ENCODE measurements around the gene TMEM150B. TPM values are rescaled to one million over a fixed set of nuclear protein-coding genes. Genes with fewer than 3 reads are reported as not detected.

Gene TMEM150B
- total and polyA plus RNA-seq, 9 of the 15 experiments (the other 6 are each of a cell fraction or from before 2014, with no cell fraction given) = 0.47 to 1.3 (median 0.74) TPM; not detected in 2

DNA sequence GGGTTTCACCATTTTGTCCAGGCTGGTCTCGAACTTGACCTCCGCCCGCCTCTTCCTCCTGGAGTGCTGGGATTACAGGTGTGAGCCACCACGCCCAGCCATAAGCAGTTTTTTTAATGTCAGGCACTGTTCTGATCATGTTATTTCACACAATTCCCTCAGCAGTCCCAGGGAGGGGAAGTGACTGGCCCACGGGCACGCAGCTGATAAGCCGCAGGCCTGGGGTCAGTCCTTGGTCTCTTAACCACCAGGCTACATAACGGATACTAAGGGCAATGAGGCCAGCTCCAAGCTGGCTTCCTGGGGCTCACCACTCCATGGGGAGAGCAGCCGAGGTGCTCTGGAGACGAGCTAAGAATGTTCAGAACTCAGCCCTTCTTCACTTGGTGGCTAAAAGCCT is 27.9 kb downstream of the TMEM150B start (continued):
- TF ChIP-seq, protein P1, sequence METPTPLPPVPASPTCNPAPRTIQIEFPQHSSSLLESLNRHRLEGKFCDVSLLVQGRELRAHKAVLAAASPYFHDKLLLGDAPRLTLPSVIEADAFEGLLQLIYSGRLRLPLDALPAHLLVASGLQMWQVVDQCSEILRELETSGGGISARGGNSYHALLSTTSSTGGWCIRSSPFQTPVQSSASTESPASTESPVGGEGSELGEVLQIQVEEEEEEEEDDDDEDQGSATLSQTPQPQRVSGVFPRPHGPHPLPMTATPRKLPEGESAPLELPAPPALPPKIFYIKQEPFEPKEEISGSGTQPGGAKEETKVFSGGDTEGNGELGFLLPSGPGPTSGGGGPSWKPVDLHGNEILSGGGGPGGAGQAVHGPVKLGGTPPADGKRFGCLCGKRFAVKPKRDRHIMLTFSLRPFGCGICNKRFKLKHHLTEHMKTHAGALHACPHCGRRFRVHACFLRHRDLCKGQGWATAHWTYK (CRISPR knock-in tag; IDR thresholded peaks at IDR 0.05) = no peak

DNA sequence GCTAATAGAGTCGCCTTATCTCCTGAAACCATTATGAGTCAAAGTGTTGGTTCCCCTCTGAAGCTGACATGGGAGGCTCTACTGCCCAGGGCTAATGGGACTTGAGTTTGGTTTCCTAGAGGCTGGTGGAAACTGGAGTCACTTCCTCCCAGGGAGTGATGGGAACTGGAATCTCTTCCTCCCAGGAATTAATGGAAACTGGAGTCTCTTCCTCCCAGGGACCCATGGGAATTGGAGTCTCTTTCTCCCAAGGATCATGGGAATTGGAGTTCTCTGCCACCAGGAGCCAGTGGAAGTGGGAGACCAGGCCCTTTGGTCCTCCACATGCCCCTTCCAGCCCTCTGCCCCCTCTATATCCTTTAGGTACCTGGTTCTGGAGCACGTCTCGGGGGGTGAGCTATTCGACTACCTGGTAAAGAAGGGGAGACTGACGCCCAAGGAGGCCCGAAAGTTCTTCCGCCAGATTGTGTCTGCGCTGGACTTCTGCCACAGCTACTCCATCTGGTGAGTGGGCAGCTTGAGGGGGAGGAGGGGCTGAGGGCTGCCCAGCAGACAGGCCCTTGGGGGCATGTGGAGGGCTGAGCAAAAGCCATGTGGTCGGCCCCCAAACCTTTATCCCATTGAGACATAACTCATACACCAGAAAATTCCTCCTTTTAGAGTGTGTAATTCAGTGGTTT is 35.9 kb downstream of the TMEM150B start:
- Histone ChIP-seq H3K4me2 (ENCODE audit: insufficient read depth, low read length) (no peak overlapping the region), H3K4me1 (replicated peaks in 1 of 2; ENCODE audit: control insufficient read depth in 2 of 2, insufficient read depth in 2 of 2, low read length in 2 of 2) (peaks cover 4 to 37% of the 10 kb centered on the region in 2 experiments; a peak in 4 of 5 replicates), H3K9me3 (replicated peaks; ENCODE audit: control insufficient read depth, insufficient read depth, low read depth, low read length) (no peaks in the 10 kb centered on the region), H3K27me3 (ENCODE audit: control insufficient read depth in 2 of 2, insufficient read depth in 2 of 2, low read length in 2 of 2) (no peaks in the 10 kb centered on the region), H3K79me2 (ENCODE audit: control insufficient read depth, insufficient read depth, low read length) (no peaks in the 10 kb centered on the region; the same call in 2 of the 3 replicates), H3K4me3 (no peak overlapping the region), H3K9me1 (ENCODE audit: control insufficient read depth, insufficient read depth, low read length) (no peaks in the 10 kb centered on the region), H3K27ac (ENCODE audit: extremely low read depth, low read depth, low read length) (0 out of 3 replicates have a peak overlapping the region, but pooled peaks have one; percentile 33), H4K20me1 (replicated peaks; ENCODE audit: control insufficient read depth, insufficient read depth, low read length) (no peaks in the 10 kb centered on the region), H3K9ac (ENCODE audit: insufficient read depth in 1 of 2, low read depth in 2 of 2, low read length in 2 of 2) (peak overlapping the region in 1 of 2 experiments; percentile 55; a peak in 1 of 4 replicates), H3K36me3 (ENCODE audit: control insufficient read depth, insufficient read depth, low read length) (no peaks in the 10 kb centered on the region), H2AFZ (ENCODE audit: low read depth, low read length) (peak overlapping the region; percentile 23; the same call in 1 of the 2 replicates)
- ChIA-PET CTCF (ENCODE audit: low intra/inter-chr PET ratio) (no interaction called here), POLR2A (interaction anchor here (0.8 to 2.7 kb wide), 4 partner anchors 14 to 110 kb away, joined by 3 to 12 read pairs (median 4); no protein-coding TSS in a partner anchor)
- DNase-seq (ENCODE audit: extremely low read depth in 1 of 4, low spot score in 3 of 4) (no peak), ATAC-seq (no peak), FAIRE-seq (no peak)
- intact Hi-C loops (cut with micrococcal nuclease) (no loop called here), in situ Hi-C loops (cut with MboI) (loop anchor here (10.0 kb wide), 1 partner anchor 336 kb away; the partner anchor contains the start of gene ZNF784)
- 79% methylated on average over 9 of the region's 9 CpGs for WGBS (ENCODE audit: insufficient coverage, low coverage, missing lambda C conversion rate)
- no TSS peak for BruUV-seq (replicated peaks)
- no peak for TF ChIP-seq STAG1 (CRISPR knock-in tag; IDR thresholded peaks at IDR 0.05; ENCODE audit: borderline replicate concordance)
- TF ChIP-seq SMARCE1 (IDR thresholded peaks at IDR 0.05) = no peak
- TF ChIP-seq, protein P2, sequence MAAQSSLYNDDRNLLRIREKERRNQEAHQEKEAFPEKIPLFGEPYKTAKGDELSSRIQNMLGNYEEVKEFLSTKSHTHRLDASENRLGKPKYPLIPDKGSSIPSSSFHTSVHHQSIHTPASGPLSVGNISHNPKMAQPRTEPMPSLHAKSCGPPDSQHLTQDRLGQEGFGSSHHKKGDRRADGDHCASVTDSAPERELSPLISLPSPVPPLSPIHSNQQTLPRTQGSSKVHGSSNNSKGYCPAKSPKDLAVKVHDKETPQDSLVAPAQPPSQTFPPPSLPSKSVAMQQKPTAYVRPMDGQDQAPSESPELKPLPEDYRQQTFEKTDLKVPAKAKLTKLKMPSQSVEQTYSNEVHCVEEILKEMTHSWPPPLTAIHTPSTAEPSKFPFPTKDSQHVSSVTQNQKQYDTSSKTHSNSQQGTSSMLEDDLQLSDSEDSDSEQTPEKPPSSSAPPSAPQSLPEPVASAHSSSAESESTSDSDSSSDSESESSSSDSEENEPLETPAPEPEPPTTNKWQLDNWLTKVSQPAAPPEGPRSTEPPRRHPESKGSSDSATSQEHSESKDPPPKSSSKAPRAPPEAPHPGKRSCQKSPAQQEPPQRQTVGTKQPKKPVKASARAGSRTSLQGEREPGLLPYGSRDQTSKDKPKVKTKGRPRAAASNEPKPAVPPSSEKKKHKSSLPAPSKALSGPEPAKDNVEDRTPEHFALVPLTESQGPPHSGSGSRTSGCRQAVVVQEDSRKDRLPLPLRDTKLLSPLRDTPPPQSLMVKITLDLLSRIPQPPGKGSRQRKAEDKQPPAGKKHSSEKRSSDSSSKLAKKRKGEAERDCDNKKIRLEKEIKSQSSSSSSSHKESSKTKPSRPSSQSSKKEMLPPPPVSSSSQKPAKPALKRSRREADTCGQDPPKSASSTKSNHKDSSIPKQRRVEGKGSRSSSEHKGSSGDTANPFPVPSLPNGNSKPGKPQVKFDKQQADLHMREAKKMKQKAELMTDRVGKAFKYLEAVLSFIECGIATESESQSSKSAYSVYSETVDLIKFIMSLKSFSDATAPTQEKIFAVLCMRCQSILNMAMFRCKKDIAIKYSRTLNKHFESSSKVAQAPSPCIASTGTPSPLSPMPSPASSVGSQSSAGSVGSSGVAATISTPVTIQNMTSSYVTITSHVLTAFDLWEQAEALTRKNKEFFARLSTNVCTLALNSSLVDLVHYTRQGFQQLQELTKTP (IDR thresholded peaks at IDR 0.05; ENCODE audit: low read depth in 1 of 2, partially characterized antibody in 2 of 2) = peak in 1 of 2 experiments; percentile 93
- TF ChIP-seq CBFA2T2 (conservative IDR thresholded peaks at IDR 0.05) = no peak
- TF ChIP-seq PYGO2 (tag; IDR thresholded peaks at IDR 0.05) = no peak
- no peak for TF ChIP-seq OTX1 (CRISPR knock-in tag; IDR thresholded peaks at IDR 0.05)
- no peak for TF ChIP-seq ILK (tag; IDR thresholded peaks at IDR 0.05; ENCODE audit: borderline replicate concordance, low read depth)
- no peak for TF ChIP-seq MAFK (IDR thresholded peaks at IDR 0.05; ENCODE audit: low read length)
- no peak for TF ChIP-seq FOXJ2 (tag; IDR thresholded peaks at IDR 0.05)
- no peak for TF ChIP-seq ZNF146 (CRISPR knock-in tag; IDR thresholded peaks at IDR 0.05; ENCODE audit: unreplicated experiment)
- TF ChIP-seq MIER1 (IDR thresholded peaks at IDR 0.05; ENCODE audit: low read depth) = no peak
- TF ChIP-seq HDGF (IDR thresholded peaks at IDR 0.05) = no peak
- no peak for TF ChIP-seq SAP30 (IDR thresholded peaks at IDR 0.05; ENCODE audit: borderline replicate concordance, insufficient read depth, low read depth, low read length, poor library complexity, severe bottlenecking)
- no peak for TF ChIP-seq CHD1 (IDR thresholded peaks at IDR 0.05; ENCODE audit: low read length)

All from K562 (cell line).